Mesothelial cell of epicardium (in vitro differentiated cells): ENCODE results near the gene MPIG6B. TPM values are rescaled to one million over a fixed set of nuclear protein-coding genes. Genes with fewer than 3 reads are reported as not detected.

Source experiments
- DNase-seq, 2 experiments: peaks; one replicate each; pipeline ENCODE4 v3.0.0; 2021; ENCODE audit warnings: low spot score in 2 of 2; ENCODE audit not compliant: unreplicated experiment in 2 of 2
- H3K27ac Mint-ChIP-seq: 2 replicates; pipeline ENCODE4 v1.8.0; 2021; ENCODE audit warnings: mixed read lengths
- H3K27me3 Mint-ChIP-seq: 2 replicates; pipeline ENCODE4 v1.8.0; 2021; ENCODE audit warnings: low read depth, mixed read lengths
- H3K36me3 Mint-ChIP-seq: 2 replicates; pipeline ENCODE4 v1.8.0; 2021; ENCODE audit warnings: mixed read lengths
- H3K4me1 Mint-ChIP-seq: 2 replicates; pipeline ENCODE4 v1.8.0; 2021; ENCODE audit warnings: mixed read lengths
- H3K4me3 Mint-ChIP-seq: 2 replicates; pipeline ENCODE4 v1.8.0; 2021; ENCODE audit warnings: mild to moderate bottlenecking, moderate library complexity, mixed read lengths
- H3K9me3 Mint-ChIP-seq: 2 replicates; pipeline ENCODE4 v1.8.0; 2021; ENCODE audit warnings: mixed read lengths
- total RNA-seq: library from RNA; stranded (reverse); gene quantifications from 3 replicates; pipeline ENCODE4 v1.2.1, GENCODE V29; 2021
- TF ChIP-seq, protein P1 (sequence below): fragments of 200-600 bp; sonication (generic); IDR thresholded peaks from one replicate; pipeline ENCODE4 v1.5.0; 2021; ENCODE audit warnings: antibody characterized with exemption; ENCODE audit not compliant: unreplicated experiment

Gene MPIG6B
- total RNA-seq, 1 donor from 2014 or later = 0.16 TPM

DNA sequence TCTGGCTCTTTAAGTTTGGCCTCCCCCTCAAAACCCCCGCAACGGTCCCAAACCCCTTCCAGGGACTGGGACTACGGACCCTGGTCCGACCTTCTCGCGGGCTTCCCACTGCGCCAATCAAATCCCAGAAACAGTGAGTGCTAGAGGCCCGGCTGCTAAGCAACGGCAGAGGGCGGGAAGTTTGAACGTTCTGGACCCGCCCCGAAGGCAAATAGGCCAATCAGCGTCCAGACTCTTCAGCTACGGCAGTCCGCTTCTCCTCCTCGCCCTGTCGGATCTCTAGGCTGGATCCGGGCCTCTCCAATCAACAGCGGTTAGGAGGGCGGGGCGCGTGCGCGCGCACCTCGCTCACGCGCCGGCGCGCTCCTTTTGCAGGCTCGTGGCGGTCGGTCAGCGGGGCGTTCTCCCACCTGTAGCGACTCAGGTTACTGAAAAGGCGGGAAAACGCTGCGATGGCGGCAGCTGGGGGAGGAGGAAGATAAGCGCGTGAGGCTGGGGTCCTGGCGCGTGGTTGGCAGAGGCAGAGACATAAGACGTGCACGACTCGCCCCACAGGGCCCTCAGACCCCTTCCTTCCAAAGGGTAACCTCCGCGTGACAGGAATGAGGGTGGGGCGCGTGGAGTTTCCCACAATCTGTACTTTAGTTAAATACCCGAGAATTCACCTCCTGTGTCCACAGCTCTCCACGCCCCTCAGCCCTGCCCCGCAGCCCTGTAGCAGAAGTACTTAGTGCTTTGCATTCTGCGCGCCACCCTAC is 16.6 kb downstream of the MPIG6B start, which contains the start of gene MSH5:
Gene MSH5 (plus strand): TSS at position 367 of the 758 bp plus-strand sequence. CDS start 462 bp downstream, outside the sequence.
- peaks cover 2% of the 10 kb centered on the region for H3K36me3 Mint-ChIP-seq
- peak; percentile 96 to 98 for DNase-seq
- peaks cover 58% of the 10 kb centered on the region for H3K4me1 Mint-ChIP-seq
- H3K4me3 Mint-ChIP-seq = peak within 1 kb of the TSS; percentile 85
- H3K27me3 Mint-ChIP-seq = no peaks in the 10 kb centered on the region
- H3K27ac Mint-ChIP-seq = peak within 1 kb of the TSS; percentile 99
- no peaks in the 10 kb centered on the region for H3K9me3 Mint-ChIP-seq
- TF ChIP-seq, protein P1, sequence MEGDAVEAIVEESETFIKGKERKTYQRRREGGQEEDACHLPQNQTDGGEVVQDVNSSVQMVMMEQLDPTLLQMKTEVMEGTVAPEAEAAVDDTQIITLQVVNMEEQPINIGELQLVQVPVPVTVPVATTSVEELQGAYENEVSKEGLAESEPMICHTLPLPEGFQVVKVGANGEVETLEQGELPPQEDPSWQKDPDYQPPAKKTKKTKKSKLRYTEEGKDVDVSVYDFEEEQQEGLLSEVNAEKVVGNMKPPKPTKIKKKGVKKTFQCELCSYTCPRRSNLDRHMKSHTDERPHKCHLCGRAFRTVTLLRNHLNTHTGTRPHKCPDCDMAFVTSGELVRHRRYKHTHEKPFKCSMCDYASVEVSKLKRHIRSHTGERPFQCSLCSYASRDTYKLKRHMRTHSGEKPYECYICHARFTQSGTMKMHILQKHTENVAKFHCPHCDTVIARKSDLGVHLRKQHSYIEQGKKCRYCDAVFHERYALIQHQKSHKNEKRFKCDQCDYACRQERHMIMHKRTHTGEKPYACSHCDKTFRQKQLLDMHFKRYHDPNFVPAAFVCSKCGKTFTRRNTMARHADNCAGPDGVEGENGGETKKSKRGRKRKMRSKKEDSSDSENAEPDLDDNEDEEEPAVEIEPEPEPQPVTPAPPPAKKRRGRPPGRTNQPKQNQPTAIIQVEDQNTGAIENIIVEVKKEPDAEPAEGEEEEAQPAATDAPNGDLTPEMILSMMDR = no peak

DNA sequence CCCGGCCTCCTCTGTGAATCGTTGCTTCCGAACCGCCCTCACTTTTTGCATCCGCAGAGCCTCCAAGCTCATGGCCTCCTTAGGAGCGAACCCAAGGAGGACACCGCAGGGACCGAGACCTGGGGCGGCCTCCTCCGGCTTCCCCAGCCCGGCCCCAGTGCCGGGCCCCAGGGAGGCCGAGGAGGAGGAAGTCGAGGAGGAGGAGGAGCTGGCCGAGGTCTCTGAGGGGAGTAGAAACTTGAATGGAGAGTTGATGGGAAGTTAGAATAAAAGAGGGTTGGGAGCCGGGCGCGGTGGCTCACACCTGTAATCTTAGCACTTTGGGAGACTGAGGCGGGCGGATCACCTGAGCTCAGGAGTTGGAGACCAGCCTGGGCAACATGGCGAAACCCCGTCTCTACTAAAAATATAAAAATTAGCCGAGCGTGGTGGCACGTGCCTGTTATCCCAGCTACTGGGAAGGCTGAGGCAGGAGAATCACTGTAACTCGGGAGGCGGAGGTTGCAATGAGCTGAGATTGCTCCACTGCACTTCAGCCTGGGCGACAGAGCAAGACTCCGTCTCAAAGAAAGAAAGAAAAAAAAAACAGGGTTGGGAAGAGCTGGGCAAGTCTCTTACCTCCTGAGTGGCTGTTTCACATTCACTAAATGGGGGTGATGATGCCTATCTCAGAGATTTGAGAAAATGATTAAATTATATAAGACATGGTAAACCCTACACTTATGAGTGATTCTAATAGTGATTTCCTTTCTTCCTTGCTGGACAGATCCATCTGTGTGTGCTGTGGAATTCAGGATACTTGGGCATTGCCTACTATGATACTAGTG is 17.4 kb downstream of the MPIG6B start:
- Mint-ChIP-seq H3K36me3 (peaks cover 2% of the 10 kb centered on the region), H3K4me1 (peaks cover 51% of the 10 kb centered on the region), H3K4me3 (peak overlapping the region; percentile 85), H3K27ac (peak overlapping the region; percentile 95), H3K27me3 (no peaks in the 10 kb centered on the region), H3K9me3 (no peaks in the 10 kb centered on the region)
- TF ChIP-seq, protein P1 = no peak
- DNase-seq = no peak

DNA sequence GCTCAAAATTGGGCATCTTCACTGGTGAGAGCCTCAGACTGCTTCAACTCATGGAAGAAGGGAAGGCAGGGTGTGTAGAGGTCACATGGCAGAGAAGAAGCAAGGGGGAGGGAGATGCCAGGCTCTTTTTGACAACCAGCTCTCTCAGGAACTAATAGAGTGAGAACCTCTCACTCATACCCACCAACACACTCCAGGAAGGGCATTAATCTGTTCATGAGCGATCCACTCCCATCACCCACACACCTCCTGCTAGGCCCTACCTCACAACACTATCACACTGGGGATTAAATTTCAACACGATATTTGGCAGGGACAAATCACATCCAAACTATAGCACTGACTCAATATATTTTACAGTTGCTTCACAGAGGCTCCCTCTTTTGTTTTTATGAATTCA is 18.6 kb downstream of the MPIG6B start:
- H3K4me1 Mint-ChIP-seq = peaks cover 41% of the 10 kb centered on the region

DNA sequence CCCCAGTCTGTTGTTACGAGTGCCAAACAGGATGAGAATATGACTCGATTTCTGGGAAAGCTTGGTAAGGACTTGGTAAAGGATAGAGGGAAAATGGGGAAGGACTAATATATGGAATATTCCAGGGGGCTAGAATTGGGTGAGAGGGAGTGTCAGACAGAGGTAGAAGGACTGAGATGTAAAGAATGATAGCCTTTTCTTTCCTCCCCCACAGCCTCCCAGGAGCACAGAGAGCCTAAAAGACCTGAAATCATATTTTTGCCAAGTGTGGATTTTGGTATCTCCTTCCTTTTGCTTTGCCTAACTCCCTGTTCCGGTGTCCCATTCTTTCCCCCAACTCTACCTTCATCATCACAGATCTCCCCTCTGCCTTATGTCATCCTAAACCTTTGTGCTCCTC is 19.7 kb downstream of the MPIG6B start:
- no peaks in the 10 kb centered on the region for H3K9me3 Mint-ChIP-seq
- TF ChIP-seq, protein P1 = no peak
- DNase-seq = no peak
- H3K36me3 Mint-ChIP-seq = peaks cover 2% of the 10 kb centered on the region
- H3K27ac Mint-ChIP-seq = no peak overlapping the region
- peaks cover 30% of the 10 kb centered on the region for H3K4me1 Mint-ChIP-seq
- H3K4me3 Mint-ChIP-seq = no peak overlapping the region
- H3K27me3 Mint-ChIP-seq = no peaks in the 10 kb centered on the region

More for the DNA sequence above, 18.6 kb downstream of the MPIG6B start:
- Mint-ChIP-seq H3K4me3 (no peak overlapping the region), H3K27me3 (no peaks in the 10 kb centered on the region), H3K9me3 (no peaks in the 10 kb centered on the region), H3K27ac (no peak overlapping the region), H3K36me3 (peaks cover 2% of the 10 kb centered on the region)
- DNase-seq = no peak
- TF ChIP-seq, protein P1 = no peak

GRCh38 chr6:31744422-31744821 is 21.2 kb downstream of the MPIG6B start:
- Mint-ChIP-seq H3K9me3 (no peaks in the 10 kb centered on the region), H3K27ac (no peak overlapping the region), H3K4me1 (peaks cover 15% of the 10 kb centered on the region), H3K4me3 (no peak overlapping the region), H3K36me3 (peaks cover 5% of the 10 kb centered on the region), H3K27me3 (no peaks in the 10 kb centered on the region)
- TF ChIP-seq, protein P1 = no peak
- DNase-seq = no peak
